Measurements from ENCODE around the gene PARD3. TPM values are rescaled to one million over a fixed set of nuclear protein-coding genes. Genes with fewer than 3 reads are reported as not detected.

The PARD3 gene
- total RNA-seq: 13.1 and 14.7 TPM in 2 replicates

GRCh38 chr10:34815185-34816084 is at the start of gene PARD3:
Gene PARD3, minus strand, starts transcription at chr10:34815296. Its CDS starts 301 bp downstream, at chr10:34814995.

